ENCODE data around the gene RAD23B. TPM values are rescaled to one million over a fixed set of nuclear protein-coding genes. Genes with fewer than 3 reads are reported as not detected.
"Not testable (repeated sequence)": the region's sequence is repeated elsewhere in the genome, so short reads cannot be mapped to it uniquely, and the experiment has no call there.

RAD23B gene
- total and polyA plus RNA-seq, 2 experiments from 2014 or later = 18.9 to 124 TPM

DNA sequence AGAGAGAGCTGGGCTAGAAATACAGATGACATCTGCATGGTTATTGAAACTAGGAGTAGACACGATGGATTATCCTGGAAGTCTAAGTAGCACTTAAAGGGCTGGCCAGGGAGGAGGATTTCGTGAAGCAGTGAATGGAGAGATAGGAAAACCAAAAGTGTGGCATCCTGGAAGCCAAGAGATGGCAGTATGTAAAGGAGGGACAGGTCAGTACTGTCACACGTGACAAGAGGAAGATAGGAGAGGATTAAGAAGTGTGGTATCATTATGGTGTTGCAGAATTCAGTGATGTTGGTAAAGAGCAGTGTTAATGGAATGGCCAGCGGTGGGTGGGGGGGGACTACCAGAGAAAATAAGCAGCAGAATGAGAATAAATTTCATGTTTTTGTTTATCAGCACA is 11.7 kb downstream of the RAD23B start:
- Histone ChIP-seq H3K4me3 (no peak overlapping the region), H3K27ac (no peak overlapping the region), H3K79me2 (ENCODE audit: insufficient read depth) (peaks cover 100% of the 10 kb centered on the region), H3K36me3 (ENCODE audit: low read depth) (peaks cover 5% of the 10 kb centered on the region; the same call in 1 of the 2 replicates), H3K9me3 (ENCODE audit: low read depth) (no peaks in the 10 kb centered on the region), H3K9ac (no peak overlapping the region), H3F3A (ENCODE audit: insufficient read depth) (peaks cover 44% of the 10 kb centered on the region), H4K20me1 (ENCODE audit: insufficient read depth) (peaks cover 80% of the 10 kb centered on the region), H3K27me3 (replicated peaks; ENCODE audit: insufficient read depth) (no peaks in the 10 kb centered on the region), H3K4me2 (ENCODE audit: unreplicated experiment) (no peak overlapping the region), H3K9me2 (ENCODE audit: insufficient read depth) (no peaks in the 10 kb centered on the region), H2AFZ (no peak overlapping the region), H3K4me1 (ENCODE audit: insufficient read depth) (peaks cover 57% of the 10 kb centered on the region)
- WGBS, 2 experiments (ENCODE audit: low coverage in 1 of 2, low lambda C conversion rate in 2 of 2, missing lambda C conversion rate in 2 of 2) = 61 to 64% methylated on average over 4 of the region's 4 CpGs
- in situ Hi-C loops (cut with MboI) = no loop called here
- no peak for DNase-seq
- TF ChIP-seq EZH2phosphoT487 (IDR thresholded peaks at IDR 0.05; ENCODE audit: insufficient read depth, low read depth) (no peak), EZH2 (IDR thresholded peaks at IDR 0.05; ENCODE audit: insufficient read depth, poor library complexity, severe bottlenecking) (no peak)

- in situ Hi-C loops (cut with MboI) = no loop called here
- Histone ChIP-seq H2AFZ (no peak overlapping the region), H3K36me3 (ENCODE audit: low read depth) (peaks cover 15% of the 10 kb centered on the region), H3K9ac (no peak overlapping the region), H3K4me1 (ENCODE audit: insufficient read depth) (peaks cover 61% of the 10 kb centered on the region), H3F3A (ENCODE audit: insufficient read depth) (peaks cover 41% of the 10 kb centered on the region), H3K4me2 (ENCODE audit: unreplicated experiment) (no peak overlapping the region), H3K79me2 (ENCODE audit: insufficient read depth) (peaks cover 100% of the 10 kb centered on the region), H4K20me1 (ENCODE audit: insufficient read depth) (peaks cover 71% of the 10 kb centered on the region), H3K27me3 (replicated peaks; ENCODE audit: insufficient read depth) (no peaks in the 10 kb centered on the region), H3K9me3 (ENCODE audit: low read depth) (no peaks in the 10 kb centered on the region), H3K4me3 (no peak overlapping the region), H3K27ac (no peak overlapping the region), H3K9me2 (ENCODE audit: insufficient read depth) (no peaks in the 10 kb centered on the region)
- 46 to 61% methylated on average over 1 of the region's 1 CpG for WGBS, 2 experiments (ENCODE audit: low coverage in 1 of 2, low lambda C conversion rate in 2 of 2, missing lambda C conversion rate in 2 of 2)
- TF ChIP-seq EZH2phosphoT487 (IDR thresholded peaks at IDR 0.05; ENCODE audit: insufficient read depth, low read depth) (no peak), EZH2 (IDR thresholded peaks at IDR 0.05; ENCODE audit: insufficient read depth, poor library complexity, severe bottlenecking) (no peak)
- no peak for DNase-seq
Measured at GRCh38 chr9:107295995-107296394, 12.9 kb downstream of the RAD23B start.

DNA sequence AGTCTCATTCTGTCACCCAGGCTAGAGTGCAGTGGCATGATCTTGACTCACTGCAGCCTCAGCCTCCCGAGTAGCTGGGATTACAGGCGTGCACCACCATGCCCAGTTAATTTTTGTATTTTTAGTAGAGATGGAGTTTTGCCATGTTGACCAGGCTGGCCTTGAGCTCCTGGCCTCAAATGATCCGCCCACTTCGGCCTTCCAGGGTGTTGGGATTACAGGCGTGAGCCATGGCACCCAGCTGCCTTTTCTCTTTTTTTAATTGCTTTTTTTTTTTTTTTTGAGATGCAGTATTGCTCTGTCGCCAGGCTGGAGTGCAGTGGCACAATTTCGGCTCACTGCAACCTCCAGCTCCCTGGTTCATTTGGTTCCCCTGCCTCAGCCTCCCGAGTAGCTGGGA is 13.5 kb downstream of the RAD23B start:
- H3F3A ChIP-seq (ENCODE audit: insufficient read depth) = peaks cover 35% of the 10 kb centered on the region
- H3K4me3 ChIP-seq; H3K9ac ChIP-seq; DNase-seq; H3K27ac ChIP-seq; H3K9me2 ChIP-seq (ENCODE audit: insufficient read depth); H2AFZ ChIP-seq; in situ Hi-C loops (cut with MboI); H3K4me2 ChIP-seq (ENCODE audit: unreplicated experiment); H3K27me3 ChIP-seq (replicated peaks; ENCODE audit: insufficient read depth); H3K9me3 ChIP-seq (ENCODE audit: low read depth): not testable (repeated sequence)
- peaks cover 61% of the 10 kb centered on the region for H3K4me1 ChIP-seq (ENCODE audit: insufficient read depth)
- peaks cover 21% of the 10 kb centered on the region for H3K36me3 ChIP-seq (ENCODE audit: low read depth)
- H4K20me1 ChIP-seq (ENCODE audit: insufficient read depth) = peaks cover 75% of the 10 kb centered on the region
- peaks cover 100% of the 10 kb centered on the region for H3K79me2 ChIP-seq (ENCODE audit: insufficient read depth)
- WGBS, 2 experiments (ENCODE audit: low coverage in 1 of 2, low lambda C conversion rate in 2 of 2, missing lambda C conversion rate in 2 of 2) = 94 to 97% methylated on average over 8 of the region's 8 CpGs

GRCh38 chr9:107299437-107299836 is 16.4 kb downstream of the RAD23B start:
- peaks cover 100% of the 10 kb centered on the region for H3K79me2 ChIP-seq (ENCODE audit: insufficient read depth)
- H3K4me1 ChIP-seq (ENCODE audit: insufficient read depth) = peaks cover 43% of the 10 kb centered on the region
- no peak overlapping the region for H3K9ac ChIP-seq
- peaks cover 64% of the 10 kb centered on the region; the same call in 1 of the 2 replicates for H4K20me1 ChIP-seq (ENCODE audit: insufficient read depth)
- H3K9me3 ChIP-seq (ENCODE audit: low read depth) = no peaks in the 10 kb centered on the region
- peaks cover 48% of the 10 kb centered on the region for H3K36me3 ChIP-seq (ENCODE audit: low read depth)
- H2AFZ ChIP-seq = no peak overlapping the region
- no peaks in the 10 kb centered on the region for H3K27me3 ChIP-seq (replicated peaks; ENCODE audit: insufficient read depth)
- H3F3A ChIP-seq (ENCODE audit: insufficient read depth) = peaks cover 30% of the 10 kb centered on the region
- peak overlapping the region; percentile 2; the same call in 1 of the 2 replicates for H3K27ac ChIP-seq
- no peaks in the 10 kb centered on the region for H3K9me2 ChIP-seq (ENCODE audit: insufficient read depth)
- H3K4me3 ChIP-seq = no peak overlapping the region
- 93 to 100% methylated on average over 1 of the region's 1 CpG for WGBS, 2 experiments (ENCODE audit: low coverage in 1 of 2, low lambda C conversion rate in 2 of 2, missing lambda C conversion rate in 2 of 2)
- in situ Hi-C loops (cut with MboI) = no loop called here
- H3K4me2 ChIP-seq (ENCODE audit: unreplicated experiment) = peak overlapping the region; percentile 40
- no peak for TF ChIP-seq EZH2 (IDR thresholded peaks at IDR 0.05; ENCODE audit: insufficient read depth, poor library complexity, severe bottlenecking)
- no peak for TF ChIP-seq EZH2phosphoT487 (IDR thresholded peaks at IDR 0.05; ENCODE audit: insufficient read depth, low read depth)
- DNase-seq = peak; percentile 44

GRCh38 chr9:107306308-107306707 is 23.2 kb downstream of the RAD23B start:
- Histone ChIP-seq H3K79me2 (ENCODE audit: insufficient read depth) (peaks cover 100% of the 10 kb centered on the region), H2AFZ (no peak overlapping the region), H3K9ac (no peak overlapping the region), H3K27ac (no peak overlapping the region), H4K20me1 (ENCODE audit: insufficient read depth) (peaks cover 23% of the 10 kb centered on the region; the same call in 1 of the 2 replicates), H3K4me3 (no peak overlapping the region), H3K4me2 (ENCODE audit: unreplicated experiment) (no peak overlapping the region), H3K4me1 (ENCODE audit: insufficient read depth) (peaks cover 7% of the 10 kb centered on the region), H3K27me3 (replicated peaks; ENCODE audit: insufficient read depth) (no peaks in the 10 kb centered on the region), H3F3A (ENCODE audit: insufficient read depth) (peaks cover 18% of the 10 kb centered on the region), H3K36me3 (ENCODE audit: low read depth) (peaks cover 89% of the 10 kb centered on the region), H3K9me3 (ENCODE audit: low read depth) (no peaks in the 10 kb centered on the region), H3K9me2 (ENCODE audit: insufficient read depth) (no peaks in the 10 kb centered on the region)
- WGBS, 2 experiments (ENCODE audit: low coverage in 1 of 2, low lambda C conversion rate in 2 of 2, missing lambda C conversion rate in 2 of 2) = 97 to 99% methylated on average over 2 of the region's 2 CpGs
- DNase-seq = no peak
- no peak for TF ChIP-seq EZH2phosphoT487 (IDR thresholded peaks at IDR 0.05; ENCODE audit: insufficient read depth, low read depth)
- in situ Hi-C loops (cut with MboI) = no loop called here

Measured in GM23248 (cell line).